PC-9 (cell line): Measurements from ENCODE around the gene ONECUT2. TPM values are rescaled to one million over a fixed set of nuclear protein-coding genes. Genes with fewer than 3 reads are reported as not detected.

Source experiments
- BruUV-seq: library from RNA; stranded (reverse); fragments of 400-500 nt; replicated peaks from 2 replicates; lab custom pipeline; 2021; lab: Mats Ljungman, UMichigan
- CTCF ChIA-PET: fragments of 300-600 bp; sonication (Branson Sonifier 250); formaldehyde crosslinking; loops from one replicate; lab custom pipeline; 2022; ENCODE audit warnings: antibody characterized with exemption; lab: Charles Lee
- POLR2A ChIA-PET: fragments of 300-600 bp; sonication (Branson Sonifier 250); formaldehyde crosslinking; loops from one replicate; lab custom pipeline; 2022; ENCODE audit warnings: antibody characterized with exemption; ENCODE audit not compliant: unreplicated experiment; lab: Charles Lee
- DNase-seq, 2 experiments: peaks; one replicate each; pipeline versions ENCODE4 v3.0.0 to v3.0.0-alpha.2; 2015 to 2022; ENCODE audit warnings: mixed read lengths in 1 of 2
- H2AFZ ChIP-seq: fragments of 200-600 bp; sonication (generic); 2 replicates; pipeline ENCODE4 v1.8.1; 2017; ENCODE audit warnings: antibody characterized with exemption
- H3F3A ChIP-seq: fragments of 200-600 bp; sonication (generic); 2 replicates; pipeline ENCODE4 v1.8.1; 2017; ENCODE audit warnings: antibody characterized with exemption, mild to moderate bottlenecking, low read depth; ENCODE audit not compliant: insufficient read depth
- H3K27ac ChIP-seq: fragments of 200-600 bp; sonication (generic); 2 replicates; pipeline ENCODE4 v1.6.1; 2016; ENCODE audit warnings: mixed run types
- H3K27me3 ChIP-seq: fragments of 200-600 bp; sonication (generic); 2 replicates; pipeline ENCODE4 v1.6.1; 2016; ENCODE audit warnings: low read depth, mixed run types; ENCODE audit not compliant: insufficient read depth
- H3K36me3 ChIP-seq: fragments of 200-600 bp; sonication (generic); 2 replicates; pipeline ENCODE4 v1.6.1; 2016; ENCODE audit warnings: low read depth, mixed run types
- H3K4me1 ChIP-seq: fragments of 200-600 bp; sonication (generic); replicated peaks from 2 replicates; pipeline ENCODE4 v1.6.1; 2016; ENCODE audit warnings: mixed run types; ENCODE audit not compliant: insufficient read depth
- H3K4me2 ChIP-seq: fragments of 200-600 bp; sonication (generic); 2 replicates; pipeline ENCODE4 v1.6.1; 2017; ENCODE audit warnings: mixed run types
- H3K4me3 ChIP-seq: fragments of 200-600 bp; sonication (generic); 2 replicates; pipeline ENCODE4 v1.6.1; 2016; ENCODE audit warnings: mixed run types
- H3K79me2 ChIP-seq: fragments of 200-600 bp; sonication (generic); 2 replicates; pipeline ENCODE4 v1.6.1; 2017; ENCODE audit warnings: low read depth, mixed run types
- H3K9me2 ChIP-seq: fragments of 200-600 bp; sonication (generic); 2 replicates; pipeline ENCODE4 v1.8.1; 2017; ENCODE audit warnings: mild to moderate bottlenecking; ENCODE audit not compliant: insufficient read depth
- H3K9me3 ChIP-seq: fragments of 200-600 bp; sonication (generic); 2 replicates; pipeline ENCODE4 v1.8.1; 2016; ENCODE audit warnings: low read depth; ENCODE audit not compliant: insufficient read depth
- H4K20me1 ChIP-seq: fragments of 200-600 bp; sonication (generic); 2 replicates; pipeline ENCODE4 v1.8.1; 2017; ENCODE audit not compliant: insufficient read depth
- CTCF ChIP-seq: fragments of 200-600 bp; sonication (generic); conservative IDR thresholded peaks from 2 replicates; pipeline ENCODE4 v1.6.1; 2017; ENCODE audit warnings: mixed run types, antibody characterized with exemption, mild to moderate bottlenecking, moderate library complexity
- EZH2 ChIP-seq: fragments of 200-600 bp; sonication (generic); IDR thresholded peaks from 2 replicates; pipeline ENCODE4 v1.8.0; 2017; ENCODE audit warnings: antibody characterized with exemption, low read depth
- intact Hi-C: fragments of 100-400 bp; cut with micrococcal nuclease; formaldehyde crosslinking; loops from one replicate; pipeline ENCODE4 v1.10.0; 2022; ENCODE audit not compliant: unreplicated experiment
- total RNA-seq: library from RNA; stranded (reverse); gene quantifications from 2 replicates; pipeline ENCODE4 v1.2.3, GENCODE V29; 2021

The ONECUT2 gene
- total RNA-seq, 1 experiment from 2014 or later, result 0.35 TPM

GRCh38 chr18:57409650-57410049, 25.5 kb upstream of the ONECUT2 start:
- H3K4me1 ChIP-seq, result no peaks in the 10 kb centered on the region
- TF ChIP-seq EZH2 (no peak), CTCF (no peak)
- no peaks in the 10 kb centered on the region for H3K79me2 ChIP-seq
- H4K20me1 ChIP-seq, result no peaks in the 10 kb centered on the region; the same call in 1 of the 2 replicates
- H3K9me2 ChIP-seq, result no peaks in the 10 kb centered on the region; the same call in 1 of the 2 replicates
- BruUV-seq, result no TSS peak
- H3K27me3 ChIP-seq, result no peaks in the 10 kb centered on the region
- no peaks in the 10 kb centered on the region for H3K36me3 ChIP-seq
- H3K9me3 ChIP-seq, result no peaks in the 10 kb centered on the region
- CTCF ChIA-PET, result no interaction called here
- no peak overlapping the region for H3K4me3 ChIP-seq
- intact Hi-C loops, result no loop called here
- DNase-seq, result no peak
- H2AFZ ChIP-seq, result no peak overlapping the region
- POLR2A ChIA-PET, result no interaction called here
- H3K27ac ChIP-seq, result no peak overlapping the region
- no peaks in the 10 kb centered on the region for H3F3A ChIP-seq
- H3K4me2 ChIP-seq, result no peak overlapping the region

- Histone ChIP-seq H3F3A (no peaks in the 10 kb centered on the region), H3K27ac (no peak overlapping the region), H3K4me3 (no peak overlapping the region), H3K9me3 (no peaks in the 10 kb centered on the region), H3K4me1 (no peaks in the 10 kb centered on the region), H3K9me2 (no peaks in the 10 kb centered on the region; the same call in 1 of the 2 replicates), H2AFZ (no peak overlapping the region), H4K20me1 (no peaks in the 10 kb centered on the region; the same call in 1 of the 2 replicates), H3K36me3 (no peaks in the 10 kb centered on the region), H3K79me2 (no peaks in the 10 kb centered on the region), H3K27me3 (no peaks in the 10 kb centered on the region), H3K4me2 (no peak overlapping the region)
- no peak for TF ChIP-seq CTCF
- intact Hi-C loops, result no loop called here
- DNase-seq, result no peak
- ChIA-PET POLR2A (no interaction called here), CTCF (no interaction called here)
- BruUV-seq, result no TSS peak
These were observed 24.4 kb upstream of the ONECUT2 start for GRCh38 chr18:57410749-57411148.

DNA sequence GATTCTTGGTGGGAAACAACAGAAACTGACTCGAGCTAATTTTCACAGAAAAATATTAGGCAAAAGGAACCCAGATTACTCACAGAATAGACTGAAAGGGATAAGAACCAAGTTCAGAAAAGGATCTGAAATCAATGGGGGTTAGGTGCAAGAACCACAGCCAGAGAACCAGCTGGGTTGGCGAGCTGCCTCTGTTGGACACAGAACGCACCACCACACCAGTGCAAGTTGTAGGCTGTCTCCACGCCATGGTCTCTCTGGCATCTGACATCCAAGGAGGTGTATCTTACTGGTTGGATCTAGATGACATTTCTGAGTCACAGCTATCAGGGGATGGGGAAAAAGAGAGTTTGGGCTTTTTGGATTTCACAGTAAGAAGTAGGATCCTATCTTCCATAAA, 18.6 kb upstream of the ONECUT2 start:
- intact Hi-C loops, result no loop called here
- no peaks in the 10 kb centered on the region for H3K9me2 ChIP-seq
- no peak overlapping the region for H3K4me2 ChIP-seq
- H4K20me1 ChIP-seq, result no peaks in the 10 kb centered on the region; the same call in 1 of the 2 replicates
- no peak overlapping the region for H3K4me3 ChIP-seq
- ChIA-PET POLR2A (no interaction called here), CTCF (no interaction called here)
- DNase-seq, result no peak
- H3F3A ChIP-seq, result no peaks in the 10 kb centered on the region
- no peak overlapping the region for H3K27ac ChIP-seq
- no peaks in the 10 kb centered on the region for H3K27me3 ChIP-seq
- no peaks in the 10 kb centered on the region for H3K36me3 ChIP-seq
- no TSS peak for BruUV-seq
- H3K79me2 ChIP-seq, result no peaks in the 10 kb centered on the region
- TF ChIP-seq EZH2 (no peak), CTCF (no peak)
- H3K9me3 ChIP-seq, result no peaks in the 10 kb centered on the region
- no peaks in the 10 kb centered on the region for H3K4me1 ChIP-seq
- no peak overlapping the region for H2AFZ ChIP-seq
